AG09309 (cell line): ENCODE results near the gene JPH3.

Source experiments
- DNase-seq: peaks from one replicate; pipeline ENCODE4 v3.0.0-alpha.2; 2010; ENCODE audit warnings: low read depth
- H3K4me3 ChIP-seq: 2 replicates; pipeline ENCODE4 v1.5.1; 2011; ENCODE audit warnings: mild to moderate bottlenecking, low read depth, low read length, moderate library complexity; ENCODE audit not compliant: control insufficient read depth
- CTCF ChIP-seq: IDR thresholded peaks from 2 replicates; pipeline ENCODE4 v1.5.1; 2011; ENCODE audit warnings: mild to moderate bottlenecking, low read depth, low read length, inconsistent platforms; ENCODE audit not compliant: insufficient read depth, control insufficient read depth; ENCODE audit errors: missing control alignments

The JPH3 gene

GRCh38 chr16:87625241-87625797 lies 23.0 kb downstream of the JPH3 start:
- no peak for TF ChIP-seq CTCF
- no peak overlapping the region for H3K4me3 ChIP-seq
- no peak for DNase-seq

DNA sequence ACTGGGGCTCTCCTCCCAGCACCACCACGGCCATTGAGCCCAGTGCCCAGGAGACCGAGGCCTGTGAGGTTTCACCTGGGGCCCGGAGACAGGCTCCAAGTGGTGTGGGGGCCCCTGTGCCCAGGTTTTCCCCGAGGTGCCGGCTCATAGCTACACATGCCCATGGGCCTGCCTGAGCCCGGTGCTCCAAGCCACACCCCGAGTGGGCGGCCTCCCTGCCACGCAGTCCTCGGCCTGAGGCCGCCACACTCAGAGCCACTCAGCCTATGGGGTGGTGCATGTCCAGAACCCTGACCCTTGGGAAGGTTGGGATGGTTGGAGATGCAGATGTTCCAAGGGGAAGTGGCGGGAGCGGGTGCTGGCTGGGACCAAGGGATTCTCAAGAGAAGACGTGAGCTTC lies 24.1 kb downstream of the JPH3 start:
- DNase-seq, result no peak
- no peak for TF ChIP-seq CTCF

DNA sequence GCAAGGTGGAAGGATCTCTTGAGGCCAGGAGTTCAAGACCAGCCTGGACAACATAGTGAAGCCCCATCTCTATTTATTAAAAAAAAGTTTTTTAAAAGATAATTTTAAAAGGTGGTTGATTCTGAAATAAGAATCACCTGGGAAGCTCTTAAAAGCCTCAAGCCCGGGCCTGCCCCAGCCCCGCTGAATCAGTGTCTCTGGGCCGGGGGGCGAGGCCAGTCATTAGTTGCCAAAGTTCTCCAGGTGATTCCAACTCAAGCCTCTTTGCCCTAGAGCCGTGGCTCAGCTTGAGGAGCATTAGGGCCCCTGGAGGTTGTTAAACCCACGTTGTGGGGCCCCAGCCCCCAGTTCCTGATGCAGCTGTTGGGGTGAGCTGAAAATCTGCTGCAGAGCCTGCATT lies 24.6 kb downstream of the JPH3 start:
- no peak for DNase-seq
- H3K4me3 ChIP-seq, result no peak overlapping the region

More for the DNA sequence above, 24.1 kb downstream of the JPH3 start:
- H3K4me3 ChIP-seq, result no peak overlapping the region

GRCh38 chr16:87627542-87628245 lies 25.4 kb downstream of the JPH3 start:
- no peak overlapping the region for H3K4me3 ChIP-seq
- no peak for TF ChIP-seq CTCF
- DNase-seq, result no peak

More for the DNA sequence above, 24.6 kb downstream of the JPH3 start:
- TF ChIP-seq CTCF, result no peak

- TF ChIP-seq CTCF, result no peak
- no peak for DNase-seq
- no peak overlapping the region for H3K4me3 ChIP-seq
Observed at GRCh38 chr16:87628246-87628923, 26.1 kb downstream of the JPH3 start.

- H3K4me3 ChIP-seq, result no peak overlapping the region
- peak; percentile 13 for DNase-seq
- no peak for TF ChIP-seq CTCF
Observed at GRCh38 chr16:87628940-87629339, 26.6 kb downstream of the JPH3 start.
